GM21526 (cell line): Measurements from ENCODE around the gene FAM98C.
"Not testable (repeated sequence)": the region's sequence is repeated elsewhere in the genome, so short reads cannot be mapped to it uniquely, and the experiment has no call there.

ENCODE experiments used
- ATAC-seq: cut with Tn5 transposase; IDR thresholded peaks from one replicate; pipeline ENCODE4 v1.9.1; 2021; ENCODE audit warnings: moderate library complexity; ENCODE audit not compliant: unreplicated experiment, low FRiP score

FAM98C gene

DNA sequence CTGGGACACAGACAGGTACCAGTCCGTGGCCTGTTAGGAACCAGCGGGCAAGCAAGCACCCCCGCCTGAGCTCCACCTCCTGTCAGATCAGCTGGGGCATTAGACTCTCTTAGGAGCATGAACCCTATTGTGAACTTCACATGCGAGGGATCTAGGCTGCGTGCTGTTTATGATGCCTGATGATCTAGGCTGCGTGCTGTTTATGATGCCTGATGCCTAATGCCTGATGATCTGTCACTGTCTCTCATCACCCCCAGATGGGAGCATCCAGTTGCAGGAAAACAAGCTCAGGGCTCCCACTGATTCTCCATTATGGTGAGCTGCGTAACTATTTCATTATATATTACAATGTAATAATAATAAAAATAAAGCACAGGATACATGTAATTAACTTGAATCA lies 19.5 kb downstream of the FAM98C start:
- no peak for ATAC-seq

DNA sequence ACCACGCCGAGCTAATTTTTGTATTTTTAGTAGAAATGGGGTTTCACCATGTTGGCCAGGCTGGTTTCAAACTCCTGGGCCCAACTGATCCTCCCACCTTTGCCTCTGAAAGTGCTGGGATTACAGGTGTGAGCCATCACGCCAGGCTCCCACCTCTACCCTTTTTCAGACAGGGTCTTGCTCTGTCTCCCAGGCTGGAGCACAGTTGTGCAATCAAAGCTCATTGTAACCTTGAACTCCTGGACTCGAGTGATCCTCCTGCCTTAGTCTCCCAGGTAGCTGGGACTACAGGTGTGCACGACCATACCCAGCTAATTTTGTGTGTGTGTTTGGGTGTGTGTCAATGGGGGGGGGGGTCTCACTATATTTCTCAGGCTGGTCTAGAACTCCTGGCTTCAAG lies 21.4 kb downstream of the FAM98C start:
- no peak for ATAC-seq

DNA sequence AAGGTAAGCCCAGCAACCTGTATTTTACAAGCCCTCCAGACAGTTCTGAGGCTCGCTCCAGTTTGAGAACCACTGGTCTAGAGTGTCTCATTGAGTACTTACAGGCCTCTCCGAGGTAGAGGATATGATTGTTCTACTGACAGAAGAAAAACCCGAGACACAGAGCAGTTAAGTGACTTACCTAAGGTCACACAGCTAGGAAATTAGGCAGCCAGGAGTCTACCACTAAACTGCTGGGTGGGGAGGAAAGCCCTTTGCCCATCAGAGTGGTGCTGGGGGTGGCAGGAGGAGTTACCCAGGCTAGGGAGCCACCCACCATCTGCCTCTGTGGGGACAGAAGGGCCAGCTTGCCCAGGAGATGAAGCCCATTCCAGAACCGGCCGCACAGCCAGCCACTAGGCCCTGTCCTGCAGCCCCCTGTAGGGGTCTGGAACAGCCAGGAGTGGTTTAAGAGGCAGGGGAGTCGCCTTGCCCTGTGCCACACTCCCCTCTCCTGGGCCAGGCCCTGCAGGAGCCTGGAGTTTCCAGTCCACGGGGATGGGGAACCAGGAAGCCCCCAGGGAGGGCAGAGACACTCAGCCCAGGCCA lies 22.4 kb downstream of the FAM98C start:
- ATAC-seq = no peak

DNA sequence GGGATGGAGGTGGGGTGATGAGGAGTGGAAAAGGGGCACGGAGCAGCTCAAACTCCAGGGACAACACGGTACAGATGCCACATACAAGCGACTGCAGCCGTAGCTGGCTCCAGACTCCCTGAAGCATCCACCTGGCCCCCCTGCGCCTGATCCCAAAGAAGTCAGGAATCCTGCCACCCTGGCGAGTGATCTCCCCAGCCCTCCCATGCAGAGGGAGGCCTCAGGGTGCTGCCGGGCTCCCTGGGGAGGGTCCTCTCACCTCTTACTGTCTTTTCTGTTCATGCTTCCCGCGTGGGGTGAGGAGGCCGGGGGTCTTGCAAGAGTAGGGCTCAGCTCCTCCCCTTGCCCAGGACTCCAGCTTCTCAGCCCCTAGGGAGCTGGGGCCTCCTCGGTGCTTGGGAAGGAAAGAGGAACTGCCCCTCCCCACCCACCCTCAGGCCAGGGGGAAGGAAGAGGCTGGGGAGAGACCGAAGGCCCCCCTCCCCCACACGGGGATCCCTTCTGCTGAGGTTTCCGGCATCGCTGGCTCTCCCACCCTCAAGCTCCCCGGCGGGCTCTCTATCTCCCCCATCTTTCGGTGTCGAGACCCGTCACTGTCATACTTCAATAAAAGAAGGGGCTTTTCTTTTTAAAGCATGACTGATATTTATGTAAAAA lies 23.0 kb downstream of the FAM98C start, which contains the start of gene RASGRP4:
TSS of gene RASGRP4 (minus strand) at position 410 of the 657 bp plus-strand sequence. CDS start at position 282, 128 bp downstream.
- no peak for ATAC-seq

DNA sequence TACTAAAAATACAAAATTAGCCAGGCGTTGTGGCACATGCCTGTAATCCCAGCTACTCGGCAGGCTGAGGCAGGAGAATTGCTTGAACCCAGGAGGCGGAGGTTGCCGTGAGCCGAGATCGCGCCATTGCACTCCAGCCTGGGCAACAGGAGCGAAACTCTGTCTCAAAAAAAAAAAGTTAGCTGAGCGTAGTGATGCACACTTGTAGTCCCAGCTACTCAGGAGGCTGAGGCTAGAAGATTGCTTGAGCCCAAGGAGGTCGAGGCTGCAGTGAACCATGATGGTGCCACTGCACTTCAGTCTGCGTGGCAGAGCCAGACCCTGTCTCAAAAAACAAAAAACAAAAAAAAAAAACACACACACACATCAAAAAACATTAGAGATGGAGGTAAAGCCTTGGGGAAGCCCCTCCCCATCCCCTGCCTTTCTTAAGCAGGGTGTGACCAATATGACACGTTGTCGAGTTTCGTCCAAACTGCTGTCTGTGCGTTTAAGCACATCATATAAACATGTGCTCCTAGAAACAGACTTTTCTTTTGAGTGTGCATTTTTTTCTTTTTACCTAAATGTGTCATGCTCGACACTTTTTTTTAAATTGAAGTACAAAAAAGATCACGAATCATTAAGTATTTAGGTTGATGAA lies 24.3 kb downstream of the FAM98C start:
- ATAC-seq = not testable (repeated sequence)

DNA sequence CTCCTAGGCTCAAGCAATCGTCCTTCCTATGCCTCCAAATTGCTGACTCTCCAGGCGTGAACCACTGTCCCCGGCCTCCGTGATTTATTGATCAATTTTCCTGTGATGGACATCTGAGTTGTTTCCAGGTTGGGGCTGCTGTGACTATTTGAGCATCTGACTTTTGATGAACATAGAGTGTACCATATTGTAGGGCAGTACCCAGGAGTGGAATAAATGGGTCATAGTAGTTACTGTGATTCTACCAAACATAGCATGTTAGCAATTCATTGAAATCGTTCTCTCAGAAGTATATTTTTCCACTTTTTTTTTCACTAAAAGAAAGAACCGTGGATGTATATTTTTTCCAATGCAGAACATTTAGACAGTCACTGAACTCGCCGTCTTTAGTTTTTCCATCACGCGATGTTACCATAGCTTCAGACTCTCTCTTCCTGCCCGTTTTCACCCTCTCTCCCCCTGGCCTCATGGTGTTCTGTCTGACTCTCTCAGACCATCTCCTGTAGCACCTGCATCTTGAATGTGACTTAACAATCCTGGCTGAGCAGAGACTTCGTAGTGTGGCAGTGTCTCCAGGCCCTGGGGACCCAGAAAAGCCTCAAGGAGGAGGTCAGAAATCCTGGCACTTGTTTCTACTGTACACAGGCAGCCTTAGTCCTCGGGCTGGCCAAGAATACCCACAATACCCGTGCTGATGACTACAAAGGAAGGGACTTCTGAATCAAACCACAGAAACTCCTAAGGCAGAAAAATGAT lies 26.3 kb downstream of the FAM98C start:
- ATAC-seq = no peak

DNA sequence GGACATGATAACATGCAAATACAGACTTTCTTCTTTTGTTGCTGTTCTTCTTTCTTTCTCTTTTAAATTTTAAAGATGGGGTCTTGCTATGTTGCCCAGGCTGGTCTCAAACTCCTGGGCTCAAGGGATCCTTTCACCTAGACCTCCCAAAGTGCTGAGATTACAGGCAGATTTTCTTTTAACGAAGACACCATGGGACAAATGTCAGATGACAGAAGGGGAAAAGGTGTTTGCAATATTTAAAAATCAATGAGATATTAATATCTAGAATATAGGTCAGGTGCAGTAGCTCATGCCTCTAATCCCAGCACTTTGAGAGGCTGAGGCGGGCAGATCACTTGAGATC lies 26.9 kb downstream of the FAM98C start:
- ATAC-seq = no peak

DNA sequence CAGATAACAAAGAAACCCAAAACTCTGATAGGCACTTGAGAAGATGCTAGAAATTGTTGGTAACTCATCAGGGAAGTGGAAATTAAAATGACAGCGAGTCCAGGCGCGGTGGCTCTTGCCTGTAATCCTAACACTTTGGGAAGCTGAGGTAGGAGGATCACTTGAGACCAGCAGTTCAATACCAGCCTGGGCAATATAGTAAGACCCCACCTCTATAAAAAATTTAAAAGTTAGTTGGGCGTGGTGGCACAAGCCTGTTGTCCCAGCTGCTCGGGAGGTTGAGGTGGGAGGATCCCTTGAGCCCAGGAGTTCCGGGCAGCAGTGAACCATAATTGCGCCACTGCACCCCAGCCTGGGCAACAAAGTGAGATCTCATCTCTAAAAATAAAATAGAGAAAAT lies 28.0 kb downstream of the FAM98C start:
- no peak for ATAC-seq

DNA sequence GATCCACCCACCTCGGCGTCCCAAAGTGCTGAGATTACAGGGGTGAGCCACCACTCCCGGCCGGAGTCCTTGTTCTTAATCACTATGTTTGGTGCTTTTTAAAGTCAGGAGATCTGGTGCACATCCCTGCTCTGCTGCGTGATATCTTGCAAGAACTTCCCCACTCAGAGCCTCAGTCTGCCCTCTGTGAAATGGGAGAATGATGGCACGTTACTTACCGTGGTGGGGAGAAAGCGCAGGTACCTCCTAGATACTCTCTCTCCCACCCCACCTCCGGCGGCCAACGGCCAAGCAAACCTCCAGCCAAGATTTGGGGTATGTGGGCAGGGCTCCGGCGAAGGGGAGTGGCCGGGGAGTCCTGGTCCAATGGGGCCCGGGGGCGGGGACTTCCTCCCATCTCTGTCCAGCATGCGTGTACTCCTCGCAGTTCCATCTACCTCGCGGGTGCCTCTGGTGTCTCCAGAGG lies 30.4 kb downstream of the FAM98C start, which contains the start of gene RYR1:
TSS of gene RYR1 (plus strand) at position 424 of the 466 bp plus-strand sequence. CDS start 139 bp downstream, outside the sequence.
- ATAC-seq = no peak

DNA sequence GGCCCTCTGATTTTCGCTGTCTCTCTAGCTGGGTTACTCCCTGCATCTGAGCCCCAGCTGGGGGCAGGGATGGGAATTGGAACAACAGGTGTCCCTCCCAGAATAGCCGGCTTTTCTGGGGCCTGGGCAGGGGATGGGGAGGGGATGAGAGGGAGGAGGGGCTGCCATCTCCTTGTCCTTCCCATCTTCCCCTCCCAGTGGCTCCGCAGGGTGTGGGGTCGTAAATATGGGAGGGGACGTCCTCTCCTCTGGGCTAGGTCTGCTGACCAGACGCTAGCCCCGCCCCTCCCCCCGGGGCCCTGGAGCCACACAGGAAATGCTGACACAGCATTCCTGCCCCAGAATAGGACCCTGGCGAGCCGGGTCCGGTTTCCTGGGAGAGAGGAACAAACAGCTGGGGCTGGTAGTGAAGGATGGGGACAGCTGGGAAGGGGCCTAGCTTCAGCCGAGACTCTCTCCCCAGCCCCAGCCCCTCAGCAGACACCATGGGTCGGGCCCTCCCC lies 31.7 kb downstream of the FAM98C start:
- no peak for ATAC-seq

DNA sequence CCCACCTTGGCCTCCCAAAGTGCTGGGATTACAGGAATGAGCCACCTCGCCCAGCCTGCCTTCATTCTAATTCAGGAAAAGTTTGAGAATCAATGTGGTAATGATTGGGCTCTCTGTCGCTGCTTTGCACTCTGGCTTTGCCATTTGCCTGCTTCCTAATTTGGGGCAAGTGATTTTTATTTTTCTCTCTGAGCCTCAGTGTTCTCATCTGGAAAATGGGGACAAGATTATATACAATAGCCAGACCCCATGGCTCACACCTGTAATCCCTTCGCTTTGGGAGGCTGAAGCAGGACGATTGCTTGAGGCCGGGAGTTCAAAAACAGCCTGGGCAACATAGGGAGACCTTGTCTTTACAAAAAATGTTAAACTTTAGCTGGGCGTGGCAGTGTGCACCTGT lies 34.4 kb downstream of the FAM98C start:
- no peak for ATAC-seq

DNA sequence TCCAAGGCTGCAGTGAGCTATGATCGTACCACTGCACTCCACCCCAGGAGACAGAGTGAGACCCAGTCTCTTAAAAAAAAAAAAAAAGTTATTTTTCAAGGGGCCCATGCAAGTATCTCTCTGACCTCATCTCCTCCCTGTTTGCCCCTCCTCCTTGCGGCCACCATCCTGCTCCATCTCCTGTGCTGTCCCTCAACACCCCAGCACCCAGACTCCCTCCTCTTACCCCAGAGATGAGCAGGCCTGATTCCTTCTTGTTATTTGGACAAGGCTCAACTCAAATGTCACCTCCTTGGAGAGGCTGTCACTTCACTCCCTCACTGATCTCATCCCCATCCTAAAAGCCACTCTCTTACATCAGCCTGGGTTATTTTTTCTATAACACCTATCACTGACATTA lies 35.0 kb downstream of the FAM98C start:
- no peak for ATAC-seq

DNA sequence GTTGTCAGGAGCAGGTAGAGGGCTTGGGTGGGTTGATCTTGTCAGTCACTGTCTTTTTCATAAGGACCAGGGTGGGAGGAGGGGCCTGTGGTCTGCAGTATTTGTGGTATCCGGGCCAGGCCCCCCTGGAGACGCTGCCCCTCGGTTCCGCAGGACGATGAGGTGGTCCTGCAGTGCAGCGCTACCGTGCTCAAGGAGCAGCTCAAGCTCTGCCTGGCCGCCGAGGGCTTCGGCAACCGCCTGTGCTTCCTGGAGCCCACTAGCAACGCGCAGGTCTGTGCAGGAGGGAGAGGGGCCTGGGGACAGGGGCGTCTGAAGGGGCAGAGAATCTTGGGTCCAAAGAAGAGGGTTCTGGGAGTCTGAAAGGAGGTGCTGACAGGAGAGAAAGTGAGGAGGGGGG lies 37.7 kb downstream of the FAM98C start:
- no peak for ATAC-seq

DNA sequence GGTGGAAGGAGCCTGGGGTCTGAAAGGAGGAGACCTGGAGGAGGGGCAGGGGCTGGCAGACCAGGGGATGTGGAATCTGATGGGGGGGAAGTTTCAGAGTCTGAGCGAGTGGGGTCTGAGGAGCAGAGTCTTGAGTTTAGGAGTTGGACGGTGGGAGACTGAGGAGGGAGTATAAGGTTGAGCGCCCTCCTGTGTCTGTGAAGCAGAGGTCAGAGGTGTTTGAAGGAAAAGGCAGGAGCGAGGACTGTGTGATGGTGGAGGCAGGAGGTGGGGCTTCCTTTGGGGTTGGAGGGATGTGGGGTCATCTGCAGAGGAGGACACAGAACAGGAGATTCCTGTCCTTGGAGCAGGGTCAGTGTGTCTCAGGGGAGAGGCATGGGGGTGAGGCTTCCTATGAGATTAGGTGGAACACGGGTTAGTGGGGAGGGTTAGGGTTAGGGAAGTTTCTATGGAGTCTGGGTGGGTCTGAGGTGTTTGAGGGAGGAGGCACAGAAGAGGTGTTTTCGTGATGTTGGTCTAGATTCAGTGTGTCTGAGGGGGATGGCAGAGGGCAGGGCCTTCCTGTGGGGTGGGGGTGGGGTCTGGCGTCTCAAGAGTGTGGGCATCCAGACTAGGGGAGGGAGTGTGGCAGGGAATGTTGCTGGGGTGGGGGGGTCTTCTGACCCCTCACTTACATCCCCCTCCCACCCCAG lies 38.9 kb downstream of the FAM98C start:
- ATAC-seq = no peak

DNA sequence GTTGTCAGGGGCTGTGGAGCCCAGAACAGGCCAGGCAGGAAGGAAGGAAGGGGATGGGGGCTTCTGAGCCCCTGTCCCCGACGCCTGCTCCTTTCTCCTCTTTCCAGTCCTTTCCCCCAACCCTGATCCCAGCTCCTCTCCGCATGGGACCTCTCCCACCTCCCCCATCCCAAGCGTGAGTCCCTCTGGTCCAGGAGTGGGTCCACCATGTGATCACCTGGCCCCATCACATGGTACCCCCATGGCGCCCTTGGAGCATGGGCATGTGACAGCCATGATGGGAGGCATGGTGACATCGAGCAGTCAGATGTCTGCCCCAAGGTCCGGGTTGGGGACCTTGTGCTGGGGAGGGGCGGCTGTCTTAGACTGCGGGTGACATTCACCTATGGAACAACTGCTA lies 39.8 kb downstream of the FAM98C start:
- no peak for ATAC-seq

DNA sequence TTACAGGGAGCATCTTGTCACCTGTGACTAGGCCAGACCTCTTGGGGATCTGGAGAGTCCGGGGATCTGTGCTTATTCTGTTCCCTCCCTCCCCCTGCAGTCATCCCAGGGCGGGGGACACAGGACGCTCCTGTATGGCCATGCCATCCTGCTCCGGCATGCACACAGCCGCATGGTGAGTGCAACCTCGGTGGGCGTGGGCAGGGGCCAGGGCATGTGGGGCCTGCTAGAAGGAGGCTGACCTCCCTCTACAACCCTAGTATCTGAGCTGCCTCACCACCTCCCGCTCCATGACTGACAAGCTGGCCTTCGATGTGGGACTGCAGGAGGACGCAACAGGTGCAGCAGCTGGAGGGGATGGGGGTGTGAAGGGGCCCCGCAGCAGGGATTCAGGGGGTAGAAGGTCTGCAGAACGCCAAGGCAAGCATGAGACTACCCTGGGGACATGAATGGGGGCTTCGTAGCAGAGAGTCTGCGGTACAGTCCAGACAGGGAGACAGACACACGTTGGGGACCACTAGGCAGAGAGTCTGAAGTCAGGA lies 40.6 kb downstream of the FAM98C start:
- no peak for ATAC-seq

DNA sequence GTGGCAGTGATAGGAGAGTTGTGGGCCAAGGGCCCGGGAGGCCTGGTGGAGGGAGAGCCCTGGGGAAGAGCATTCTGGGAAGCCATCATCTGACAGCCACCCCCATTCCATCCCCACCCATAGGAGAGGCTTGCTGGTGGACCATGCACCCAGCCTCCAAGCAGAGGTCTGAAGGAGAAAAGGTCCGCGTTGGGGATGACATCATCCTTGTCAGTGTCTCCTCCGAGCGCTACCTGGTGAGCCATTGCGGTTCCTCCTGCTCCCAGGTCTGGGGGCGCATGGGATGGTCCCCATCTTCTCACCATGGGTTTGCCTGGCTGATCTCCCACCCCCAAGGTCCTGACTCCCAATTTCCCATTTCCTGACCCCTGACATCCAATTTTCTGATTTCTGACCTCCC lies 41.1 kb downstream of the FAM98C start:
- no peak for ATAC-seq

DNA sequence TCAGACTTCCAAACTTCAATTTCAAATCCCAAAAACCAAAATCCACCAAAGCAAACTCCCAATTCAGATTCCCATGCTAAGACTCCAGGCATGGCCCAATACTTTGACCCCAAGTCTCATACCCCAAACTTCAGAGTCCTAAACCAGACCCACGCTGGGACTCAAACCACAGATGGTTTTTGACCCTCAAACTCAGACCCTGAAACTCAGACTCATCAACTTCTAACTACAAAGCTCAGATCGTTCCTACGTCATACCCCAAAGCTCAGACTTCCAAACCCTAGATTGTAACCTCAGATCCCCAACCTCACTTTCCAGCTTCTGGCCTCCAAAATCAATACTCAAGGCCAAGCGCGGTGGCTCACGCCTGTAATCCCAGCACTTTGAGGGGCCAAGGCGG lies 42.5 kb downstream of the FAM98C start:
- ATAC-seq = no peak

DNA sequence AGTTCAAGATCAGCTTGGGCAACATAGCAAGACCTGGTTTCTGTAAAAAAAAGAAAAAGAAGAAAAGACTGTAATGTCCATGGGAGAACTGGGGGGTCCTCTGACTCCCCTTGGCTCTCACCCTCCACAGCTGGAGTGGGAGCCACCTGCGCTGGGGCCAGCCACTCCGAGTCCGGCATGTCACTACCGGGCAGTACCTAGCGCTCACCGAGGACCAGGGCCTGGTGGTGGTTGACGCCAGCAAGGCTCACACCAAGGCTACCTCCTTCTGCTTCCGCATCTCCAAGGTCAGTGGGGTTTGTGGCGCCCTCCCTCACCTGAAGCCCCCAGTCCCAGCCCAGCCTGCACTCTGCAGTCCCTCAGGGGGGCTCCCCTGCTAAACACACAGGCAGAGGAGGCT lies 45.3 kb downstream of the FAM98C start:
- no peak for ATAC-seq

DNA sequence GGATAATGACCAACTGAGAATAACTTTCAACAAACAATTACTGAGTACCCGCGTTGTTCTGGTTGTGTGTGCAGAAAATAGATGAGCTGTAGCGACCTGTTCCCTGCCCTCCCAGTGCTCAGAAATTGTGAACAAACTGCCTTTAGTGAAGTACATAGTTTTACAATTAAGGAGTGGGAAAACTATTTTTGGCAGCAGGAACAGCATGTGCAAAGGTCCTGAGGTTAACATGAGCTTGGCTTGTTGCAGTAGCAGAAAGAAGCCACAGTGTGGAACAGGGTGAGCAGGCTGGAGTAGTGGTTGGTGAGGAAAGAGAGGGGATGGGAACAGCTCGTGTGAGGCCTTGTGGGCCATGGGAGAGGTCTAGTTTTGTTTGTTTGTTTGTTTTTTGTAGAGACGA lies 46.6 kb downstream of the FAM98C start:
- no peak for ATAC-seq
